OCI-LY3 (cell line): ENCODE data around the gene SYCP2L.
"Not testable (repeated sequence)": the region's sequence is repeated elsewhere in the genome, so short reads cannot be mapped to it uniquely, and the experiment has no call there.

Experiments
- H2AFZ ChIP-seq: fragments of 200-600, 300-600 bp; shearing (Covaris generic); 2 replicates; pipeline ENCODE4 v1.6.0; 2014; ENCODE audit warnings: antibody characterized with exemption, low read depth, low read length
- H3K27ac ChIP-seq: fragments of 200-600, 300-600 bp; sonication (generic); 2 replicates; pipeline ENCODE4 v1.5.1; 2014; ENCODE audit warnings: mild to moderate bottlenecking, low read length, moderate library complexity, mixed read lengths
- H3K27me3 ChIP-seq: fragments of 200-600, 300-600 bp; sonication (generic); 2 replicates; pipeline ENCODE4 v1.6.1; 2014; ENCODE audit warnings: low read depth, low read length, mixed read lengths
- H3K36me3 ChIP-seq: fragments of 200-600, 300-600 bp; sonication (generic); replicated peaks from 2 replicates; pipeline ENCODE3; 2014; ENCODE audit warnings: low read depth, low read length, mixed read lengths
- H3K4me1 ChIP-seq: fragments of 300-600, 200-600 bp; sonication (generic); 2 replicates; pipeline ENCODE4 v1.6.1; 2014; ENCODE audit warnings: low read length, mixed read lengths
- H3K4me2 ChIP-seq: fragments of 200-600, 300-600 bp; sonication (generic); 2 replicates; pipeline ENCODE4 v1.6.1; 2014; ENCODE audit warnings: low read length, mixed read lengths
- H3K4me3 ChIP-seq: fragments of 300-600, 200-600 bp; sonication (generic); 2 replicates; pipeline ENCODE4 v1.5.1; 2014; ENCODE audit warnings: antibody characterized with exemption, mild to moderate bottlenecking, low read length, moderate library complexity
- H3K79me2 ChIP-seq: fragments of 300-600, 200-600 bp; shearing (Covaris generic); 2 replicates; pipeline ENCODE4 v1.6.1; 2014; ENCODE audit warnings: mild to moderate bottlenecking, low read length, mixed read lengths
- H3K9ac ChIP-seq: fragments of 300-600, 200-600 bp; shearing (Covaris generic); 2 replicates; pipeline ENCODE4 v1.6.0; 2014; ENCODE audit warnings: mild to moderate bottlenecking, low read length, moderate library complexity
- H3K9me3 ChIP-seq: fragments of 200-600, 300-600 bp; shearing (Covaris generic); 2 replicates; pipeline ENCODE4 v1.6.1; 2014; ENCODE audit warnings: low read length, mixed read lengths; ENCODE audit not compliant: insufficient read depth
- H4K20me1 ChIP-seq: fragments of 200-600, 300-600 bp; sonication (generic); 2 replicates; pipeline ENCODE4 v1.6.1; 2016; ENCODE audit warnings: low read length, mixed read lengths; ENCODE audit not compliant: insufficient read depth
- CTCF ChIP-seq: fragments of 200-600, 300-600 bp; sonication (generic); IDR thresholded peaks from 2 replicates; pipeline ENCODE4 v1.5.1; 2014; ENCODE audit warnings: antibody characterized with exemption, low read length, low read depth
- EZH2phosphoT487 ChIP-seq: fragments of 200-600 bp; shearing (Covaris generic); IDR thresholded peaks from 2 replicates; pipeline ENCODE4 v1.6.1; 2018; ENCODE audit warnings: antibody characterized with exemption, mixed run types, low read depth

The SYCP2L gene

GRCh38 chr6:10861086-10861485 is 25.8 kb upstream of the SYCP2L start:
- Histone ChIP-seq H3K27ac (no peak overlapping the region), H3K79me2 (no peaks in the 10 kb centered on the region), H3K4me3 (no peak overlapping the region), H3K27me3 (no peaks in the 10 kb centered on the region), H2AFZ (no peak overlapping the region), H3K9me3 (no peaks in the 10 kb centered on the region), H4K20me1 (no peaks in the 10 kb centered on the region), H3K4me2 (no peak overlapping the region), H3K9ac (no peak overlapping the region), H3K36me3 (no peaks in the 10 kb centered on the region), H3K4me1 (no peaks in the 10 kb centered on the region)
- TF ChIP-seq EZH2phosphoT487, result no peak
- no peak for TF ChIP-seq CTCF

- H3K27me3 ChIP-seq, result no peaks in the 10 kb centered on the region
- H3K79me2 ChIP-seq, result no peaks in the 10 kb centered on the region
- TF ChIP-seq EZH2phosphoT487 (no peak), CTCF (no peak)
- no peaks in the 10 kb centered on the region for H3K9me3 ChIP-seq
- H2AFZ ChIP-seq, result no peak overlapping the region
- no peak overlapping the region for H3K4me2 ChIP-seq
- H3K4me3 ChIP-seq, result no peak overlapping the region
- H3K27ac ChIP-seq, result no peak overlapping the region
- H3K4me1 ChIP-seq, result no peaks in the 10 kb centered on the region
- H3K9ac ChIP-seq, result no peak overlapping the region
- H4K20me1 ChIP-seq, result no peaks in the 10 kb centered on the region
- H3K36me3 ChIP-seq, result no peaks in the 10 kb centered on the region
These were observed 24.5 kb upstream of the SYCP2L start for GRCh38 chr6:10862361-10862760.

- not testable (repeated sequence) for H3K27me3 ChIP-seq, H3K9me3 ChIP-seq, H4K20me1 ChIP-seq, H3K79me2 ChIP-seq, H3K4me2 ChIP-seq, H2AFZ ChIP-seq, H3K36me3 ChIP-seq, H3K27ac ChIP-seq, H3K4me1 ChIP-seq, H3K9ac ChIP-seq, H3K4me3 ChIP-seq
These were observed 23.8 kb upstream of the SYCP2L start for GRCh38 chr6:10863031-10863430.

- H4K20me1 ChIP-seq, H3K27ac ChIP-seq, H3K9ac ChIP-seq, H3K9me3 ChIP-seq, H2AFZ ChIP-seq, H3K4me1 ChIP-seq, H3K79me2 ChIP-seq, H3K4me2 ChIP-seq, H3K27me3 ChIP-seq, H3K36me3 ChIP-seq, H3K4me3 ChIP-seq: not testable (repeated sequence)
These were observed 20.1 kb upstream of the SYCP2L start for GRCh38 chr6:10866709-10867108.

- Histone ChIP-seq H3K4me1 (no peaks in the 10 kb centered on the region), H3K9me3 (no peaks in the 10 kb centered on the region), H3K79me2 (no peaks in the 10 kb centered on the region), H2AFZ (no peak overlapping the region), H3K36me3 (no peaks in the 10 kb centered on the region), H3K9ac (no peak overlapping the region), H3K27ac (no peak overlapping the region), H3K4me2 (no peak overlapping the region), H3K27me3 (no peaks in the 10 kb centered on the region), H3K4me3 (no peak overlapping the region), H4K20me1 (no peaks in the 10 kb centered on the region)
- TF ChIP-seq EZH2phosphoT487 (no peak), CTCF (no peak)
These were observed 18.9 kb upstream of the SYCP2L start for GRCh38 chr6:10867952-10868351.
